K562 (cell line): ENCODE measurements around the gene ACBD6. TPM values are rescaled to one million over a fixed set of nuclear protein-coding genes. Genes with fewer than 3 reads are reported as not detected.

ENCODE experiments used
- BRD9 ChIP-seq: fragments of 450-650 bp; IDR thresholded peaks from 2 replicates; pipeline ENCODE4 v1.6.1; 2018; ENCODE audit warnings: low read depth; ENCODE audit not compliant: partially characterized antibody
- CEBPB ChIP-seq: fragments of 450-650 bp; IDR thresholded peaks from 2 replicates; pipeline ENCODE4 v1.6.1; 2016; ENCODE audit warnings: missing genetic modification characterization, missing compliant biosample characterization
- CXXC5 ChIP-seq: fragments of 250-450 bp; sonication (Bioruptor Pico); IDR thresholded peaks from 2 replicates; pipeline ENCODE4 v1.8.0; 2022; ENCODE audit warnings: inconsistent platforms, mild to moderate bottlenecking, moderate library complexity
- FIP1L1 ChIP-seq: fragments of 200-400 bp; formaldehyde crosslinking; IDR thresholded peaks from 2 replicates; pipeline ENCODE4 v1.6.1; 2018; ENCODE audit warnings: mild to moderate bottlenecking, low read depth, low read length; ENCODE audit not compliant: poor library complexity, severe bottlenecking
- HMG20A ChIP-seq: fragments of 450-650 bp; formaldehyde crosslinking; conservative IDR thresholded peaks from 2 replicates; pipeline ENCODE4 v1.4.0; 2020; ENCODE audit warnings: mild to moderate bottlenecking, mixed read lengths
- HNRNPUL1 ChIP-seq: fragments of 200-400 bp; formaldehyde crosslinking; IDR thresholded peaks from 2 replicates; pipeline ENCODE4 v1.6.1; 2017; ENCODE audit warnings: low read length
- RERE ChIP-seq: sonication (generic); formaldehyde crosslinking; IDR thresholded peaks from 2 replicates; pipeline ENCODE4 v1.8.0; 2023; ENCODE audit warnings: missing genetic modification reagents, mild to moderate bottlenecking, borderline replicate concordance
- SMARCB1 ChIP-seq: IDR thresholded peaks from 2 replicates; pipeline ENCODE4 v1.6.1; 2011; ENCODE audit warnings: improper control_type of control experiment, low read depth; ENCODE audit not compliant: insufficient read length
- TEAD1 ChIP-seq, 2 experiments: fragments of 450-650 bp in 1 of 2; sonication (generic) in 1 of 2; formaldehyde crosslinking; IDR thresholded peaks; 2 replicates each; pipeline versions ENCODE4 v1.4.0 to v1.8.0; 2020 to 2022; ENCODE audit warnings: mild to moderate bottlenecking in 2 of 2, missing genetic modification reagents in 1 of 2
- TGIF2 ChIP-seq: sonication (generic); formaldehyde crosslinking; IDR thresholded peaks from 2 replicates; pipeline ENCODE4 v1.8.1; 2022; ENCODE audit warnings: mild to moderate bottlenecking, missing genetic modification reagents, moderate library complexity
- TRIM25 ChIP-seq: fragments of 450-650 bp; IDR thresholded peaks from 2 replicates; pipeline ENCODE4 v1.7.0; 2016; ENCODE audit warnings: borderline replicate concordance
- polyA plus RNA-seq, 8 experiments: library from polyadenylated mRNA; depleted of rRNA in 4 of 8; stranded (reverse) in 5 of 8; unstranded in 3 of 8; fragments of >200 nt; fragmentation: Nextera tagmentation in 2 of 8; fragmentation: Illumina TruSeq in 1 of 8; extraction: Ambion mirVana in 2 of 8; extraction: Trizol in 1 of 8; gene quantifications; 2 replicates each; pipeline versions ENCODE4 v1.2.1 to v1.2.3, GENCODE V29; 2011 to 2014; ENCODE audit warnings: inconsistent platforms in 1 of 8, missing spikeins in 1 of 8
- total RNA-seq, 7 experiments: library from RNA; depleted of rRNA in 6 of 7; stranded (reverse); fragments of >200 nt in 6 of 7; fragmentation: Illumina TruSeq in 2 of 7; extraction: Trizol in 2 of 7; gene quantifications; 2 replicates each; pipeline versions ENCODE4 v1.2.1 to v1.2.3, GENCODE V29; 2011 to 2021; ENCODE audit warnings: low replicate concordance in 1 of 7

Gene ACBD6
- total and polyA plus RNA-seq, 9 of the 15 experiments (the other 6 are each of a cell fraction or from before 2014, with no cell fraction given) = 16.9 to 107 (median 77.7) TPM

- TF ChIP-seq FIP1L1 (peak; percentile 95), HNRNPUL1 (no peak), CEBPB (no peak), RERE (CRISPR knock-in tag) (no peak), TEAD1 (CRISPR knock-in tag; IDR thresholded peaks at IDR 0.05) (peak in 1 of 2 experiments; percentile 93; a peak in 2 of 4 replicates), BRD9 (peak; percentile 84), HMG20A (CRISPR knock-in tag) (no peak), CXXC5 (CRISPR knock-in tag) (peak; percentile 99), SMARCB1 (peak; percentile 46), TGIF2 (peak; percentile 97), TRIM25 (no peak)
Observed at GRCh38 chr1:180502361-180503279, at the start of gene ACBD6 (continued).
